Left forelimb (tissue), 1 donor: ENCODE results near the gene MAB21L2.

ENCODE experiments used
- DNase-seq: peaks from one replicate; pipeline ENCODE4 v3.0.0-alpha.2; 2018; ENCODE audit warnings: low spot score

MAB21L2 gene

GRCh38 chr4:150619042-150619441 is 37.1 kb downstream of the MAB21L2 start:
- DNase-seq: no peak

DNA sequence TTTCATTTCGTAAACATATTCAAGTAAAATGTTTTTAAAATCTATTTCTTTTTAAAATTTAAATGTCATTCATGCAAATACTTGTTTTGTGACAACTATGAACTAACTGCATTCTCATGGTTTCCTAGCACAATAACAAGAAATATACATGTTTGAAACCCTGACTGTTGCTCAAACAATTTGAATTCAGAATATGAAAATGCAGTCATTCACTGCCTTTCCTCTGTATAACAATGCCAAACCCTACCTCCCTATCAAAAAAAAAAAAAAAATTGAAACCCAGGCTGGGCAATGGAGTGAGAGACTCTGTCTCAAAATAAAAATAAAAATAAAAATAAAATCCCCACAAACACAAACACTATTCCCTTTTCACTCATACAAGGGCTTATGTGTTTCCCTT is 42.1 kb downstream of the MAB21L2 start:
- no peak for DNase-seq

- DNase-seq: no peak
These were observed 43.1 kb downstream of the MAB21L2 start for GRCh38 chr4:150625033-150625432.

- DNase-seq: no peak
These were observed 46.1 kb downstream of the MAB21L2 start for GRCh38 chr4:150628073-150628472.

DNA sequence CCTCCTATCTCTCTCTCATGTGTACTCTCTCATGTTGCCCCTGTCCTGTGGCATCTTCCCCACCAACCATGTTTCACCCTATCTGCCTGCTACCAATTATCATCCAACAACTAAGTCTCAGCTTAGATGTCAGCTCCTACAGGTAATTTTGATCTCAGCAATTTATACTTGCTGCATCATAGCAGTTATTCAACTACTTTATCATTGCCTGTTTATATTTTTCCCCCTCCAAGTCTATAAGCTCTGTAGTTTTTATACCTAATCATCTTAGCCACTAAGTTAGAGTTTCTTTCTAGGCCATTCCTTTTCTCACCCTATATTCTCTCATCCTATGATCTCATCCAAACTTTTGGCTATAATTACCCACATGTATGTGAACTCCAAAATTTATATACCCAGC is 50.7 kb downstream of the MAB21L2 start:
- DNase-seq: no peak
